Measurements from ENCODE around the gene MYLIP.

MYLIP gene

DNA sequence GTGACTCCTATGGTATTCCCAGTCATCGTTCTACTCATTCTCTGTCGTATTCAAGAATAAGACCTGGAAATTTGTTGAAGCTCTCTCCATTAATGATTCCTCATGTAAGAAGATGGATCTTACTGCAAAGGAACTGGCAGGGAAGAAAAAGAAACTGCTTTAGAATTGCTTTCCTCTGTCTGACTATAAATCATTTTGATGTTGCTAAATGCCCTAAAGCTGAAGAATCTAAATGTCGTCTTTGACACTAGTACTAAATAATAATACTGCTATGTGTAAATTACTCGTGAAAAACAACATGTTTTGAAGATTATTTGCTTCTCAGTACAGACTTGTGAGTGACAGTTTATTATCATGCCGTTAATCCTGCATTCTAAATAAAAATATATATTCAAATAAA, 20.5 kb upstream of the MYLIP start:
- DNase-seq: no peak

- DNase-seq: no peak
These were observed 19.8 kb upstream of the MYLIP start for GRCh38 chr6:16108921-16109658.

- no peak for DNase-seq
These were observed 19.1 kb upstream of the MYLIP start for GRCh38 chr6:16109659-16110305.

GRCh38 chr6:16118825-16119224, 10.1 kb upstream of the MYLIP start:
- no peak for DNase-seq

DNA sequence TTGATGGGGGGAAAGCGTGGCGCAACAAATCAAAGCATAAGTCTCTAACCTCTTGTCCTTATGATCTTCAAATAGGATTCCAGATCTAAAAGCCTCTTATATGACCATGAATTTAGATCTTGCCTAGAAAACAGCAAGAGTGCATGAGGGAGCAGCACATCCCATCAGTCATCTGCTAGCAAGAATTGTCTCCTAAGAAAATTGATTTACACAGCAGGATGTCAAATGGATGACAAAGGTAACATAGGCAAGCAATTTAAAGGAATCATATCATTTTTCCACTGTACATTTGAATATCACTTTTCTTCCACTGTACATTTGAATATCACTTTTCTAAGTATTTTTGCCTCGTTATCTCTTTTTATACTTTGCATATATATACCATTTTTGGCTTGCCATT, 7.5 kb upstream of the MYLIP start:
- no peak for DNase-seq

GRCh38 chr6:16122197-16122596, 6.7 kb upstream of the MYLIP start:
- DNase-seq: peak in 1 of 5 experiments; percentile 30

DNA sequence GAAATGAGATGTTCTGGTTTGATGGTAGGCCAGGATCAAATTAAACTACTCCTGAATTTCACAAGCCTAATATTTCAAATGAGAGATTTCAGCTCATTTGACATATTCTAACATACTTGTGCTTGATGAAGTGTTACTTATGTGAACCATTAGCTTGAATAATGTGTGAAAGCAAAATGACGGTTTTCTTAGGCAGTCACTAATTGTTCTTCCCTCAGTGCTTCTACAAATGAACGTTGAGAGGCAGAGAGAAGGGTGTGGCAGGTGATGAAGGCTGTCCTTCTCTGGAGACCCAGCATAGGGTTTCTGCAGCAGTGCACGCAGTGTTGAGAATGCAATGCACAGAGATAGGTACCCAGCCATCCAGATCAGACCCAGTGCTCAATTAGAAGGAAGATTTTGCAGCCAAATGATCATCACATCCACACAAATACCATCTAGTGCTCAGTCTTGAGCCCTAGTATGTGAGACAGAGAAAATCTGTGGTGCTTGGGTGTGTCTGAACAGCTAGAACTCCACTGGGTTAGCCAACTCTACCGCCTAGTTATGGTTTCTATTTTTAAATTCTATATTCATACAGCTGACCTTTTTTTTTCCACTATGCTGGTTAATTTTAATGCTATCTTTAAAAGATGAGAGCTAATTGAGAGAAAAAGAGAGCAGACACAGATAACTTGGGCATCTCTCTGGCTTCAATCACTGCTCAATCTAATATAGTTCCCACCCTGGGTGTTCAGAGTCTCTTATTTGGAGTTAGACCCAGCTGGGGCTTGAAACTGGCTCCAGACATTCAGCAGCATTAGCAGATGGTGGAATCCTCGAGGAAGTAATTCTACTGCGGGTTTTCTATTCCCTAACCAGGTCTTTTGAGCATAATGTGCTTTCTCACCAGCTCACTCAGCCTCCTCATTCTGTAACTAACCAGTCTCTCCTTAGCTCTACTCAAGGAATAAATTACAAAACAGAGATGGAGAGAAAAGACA, 4.4 kb upstream of the MYLIP start:
- no peak for DNase-seq

DNA sequence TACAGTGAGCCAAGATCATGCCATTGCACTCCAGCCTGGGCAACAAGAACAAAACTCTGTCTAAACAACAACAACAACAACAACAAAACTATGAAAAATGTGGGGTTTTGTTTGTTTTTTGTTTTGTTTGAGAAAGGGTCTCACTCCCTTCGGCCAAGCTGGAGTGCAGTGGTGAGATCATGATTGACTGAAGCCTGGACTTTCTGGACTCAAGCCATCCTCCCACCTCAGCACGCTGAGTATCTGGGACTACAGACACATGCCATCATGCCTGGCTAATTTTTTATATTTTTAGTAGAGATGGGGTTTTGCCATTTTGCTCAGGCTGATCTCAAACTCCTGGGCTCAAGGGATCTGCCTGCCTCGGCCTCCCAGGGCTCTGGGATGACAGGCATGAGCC, 2.8 kb upstream of the MYLIP start:
- no peak for DNase-seq

DNA sequence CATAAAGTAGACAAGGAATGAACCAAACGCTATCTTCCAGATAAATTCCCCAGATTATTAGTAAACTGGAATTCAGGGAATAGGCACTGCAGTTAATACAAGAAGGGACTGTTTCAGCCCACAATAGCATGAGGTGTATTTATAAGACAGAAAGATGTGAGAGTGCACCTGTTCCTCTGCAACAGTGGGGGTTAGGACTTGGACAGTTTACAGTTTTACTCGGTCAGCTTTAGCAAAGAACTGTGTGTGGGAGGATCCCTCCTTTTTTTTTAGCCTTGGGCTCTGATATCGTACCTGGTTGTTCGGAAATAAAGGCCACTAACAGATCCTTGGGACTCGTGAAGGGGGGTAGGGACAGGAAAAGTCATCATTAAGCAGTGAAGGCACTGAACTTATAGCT, 2.0 kb upstream of the MYLIP start:
- DNase-seq: no peak

- no peak for DNase-seq
These were observed 1.4 kb upstream of the MYLIP start for GRCh38 chr6:16127471-16127870.

DNA sequence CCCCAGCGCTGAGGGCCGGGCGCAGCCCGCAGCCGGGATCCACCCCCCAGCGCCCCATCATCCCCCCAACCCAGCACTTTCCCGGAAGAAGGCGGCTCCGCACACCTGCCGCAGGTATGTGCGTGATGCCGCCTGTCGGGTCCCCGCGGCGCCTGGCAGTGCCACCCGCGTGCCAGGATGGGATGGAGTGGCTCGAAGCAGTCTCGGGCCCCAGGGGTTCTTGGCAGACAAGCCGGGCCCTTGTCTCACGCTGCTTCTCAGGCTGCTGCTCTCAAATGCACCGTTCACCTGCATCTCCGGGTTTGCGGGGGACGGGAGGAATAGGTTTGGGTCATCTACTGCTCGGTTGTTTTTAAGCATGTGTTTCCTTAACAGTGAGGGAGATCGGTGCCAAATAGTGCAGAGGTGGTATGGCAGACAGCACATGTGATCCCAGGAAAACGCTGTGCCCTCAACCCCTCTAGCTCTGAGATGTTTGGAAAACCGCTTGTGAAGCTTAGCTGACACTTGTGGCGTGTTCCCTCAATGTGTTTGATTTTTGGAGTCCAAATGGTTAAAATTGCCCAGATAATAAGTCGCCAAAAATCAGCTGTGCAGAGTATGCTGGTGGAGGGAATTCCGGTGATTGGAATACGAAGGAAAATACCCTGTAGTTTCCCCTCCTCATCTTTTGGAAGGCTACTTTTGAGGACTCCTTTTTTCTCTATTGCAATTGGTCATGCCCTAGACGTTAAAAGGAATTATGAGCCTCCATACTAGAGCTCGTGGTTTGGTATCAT, 926 bp downstream of the MYLIP start:
- DNase-seq: peak in 4 of 5 experiments; percentile 30 to 52 (median 42)

DNA sequence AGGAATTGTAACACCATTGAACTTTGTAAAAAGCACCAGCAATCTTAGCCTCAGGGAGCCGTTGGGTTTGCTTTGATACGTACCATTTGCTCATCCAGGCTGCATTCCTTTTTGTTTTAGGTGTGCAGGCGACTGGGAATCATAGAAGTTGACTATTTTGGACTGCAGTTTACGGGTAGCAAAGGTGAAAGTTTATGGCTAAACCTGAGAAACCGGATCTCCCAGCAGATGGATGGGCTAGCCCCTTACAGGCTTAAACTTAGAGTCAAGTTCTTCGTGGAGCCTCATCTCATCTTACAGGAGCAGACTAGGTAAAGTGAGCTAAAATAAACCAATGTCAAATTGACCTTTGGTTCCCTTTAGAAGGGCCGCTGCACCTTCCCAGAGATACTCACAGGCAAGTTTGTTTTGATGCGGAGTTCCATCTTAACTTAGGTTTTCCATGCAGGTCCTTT, 1.6 kb downstream of the MYLIP start:
- DNase-seq: no peak

- peak in 3 of 5 experiments; percentile 22 to 93 (median 72) for DNase-seq
These were observed 2.1 kb downstream of the MYLIP start for GRCh38 chr6:16130932-16131387.

- peak in 1 of 5 experiments; percentile 47 for DNase-seq
These were observed 4.0 kb downstream of the MYLIP start for GRCh38 chr6:16132909-16133308.

- no peak for DNase-seq
These were observed 5.5 kb downstream of the MYLIP start for GRCh38 chr6:16134430-16134829.

DNA sequence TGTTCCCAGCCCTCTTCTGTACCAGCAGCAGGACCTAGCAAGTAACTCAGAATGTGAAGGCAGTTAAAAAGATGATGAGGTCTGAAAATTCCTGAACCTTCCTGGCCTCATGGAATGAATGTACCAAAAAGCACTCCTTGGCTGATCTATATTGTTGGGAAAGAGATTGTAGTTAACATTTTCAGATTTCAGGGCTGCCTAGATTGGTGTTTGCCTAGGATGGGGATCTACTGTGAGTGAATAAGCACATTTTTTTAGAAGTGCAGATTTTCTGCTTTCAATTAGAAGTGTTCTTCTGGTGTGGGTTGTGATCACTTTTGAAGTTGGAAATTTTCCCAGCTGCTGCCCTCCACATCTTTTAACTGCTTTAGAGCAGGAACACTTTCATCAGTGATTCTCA, 6.2 kb downstream of the MYLIP start:
- no peak for DNase-seq

DNA sequence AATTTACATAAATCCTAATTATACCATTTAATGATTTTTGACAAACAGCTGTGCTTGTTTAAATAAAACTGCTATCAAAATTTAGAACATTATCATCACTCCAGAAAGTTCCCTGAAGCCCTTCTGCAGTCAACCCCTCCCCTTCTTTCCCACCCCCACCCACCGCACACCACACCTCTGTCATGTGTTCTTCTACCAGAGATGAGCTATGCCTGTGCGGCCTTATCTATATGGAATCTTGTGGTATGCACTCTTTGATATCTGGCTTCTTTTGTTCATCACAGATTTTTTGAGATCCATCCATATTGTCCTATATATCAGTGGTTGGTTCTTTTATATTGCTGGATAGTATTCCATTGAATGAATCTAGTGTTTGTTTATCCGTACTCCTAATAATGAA, 7.2 kb downstream of the MYLIP start:
- DNase-seq: peak in 3 of 5 experiments; percentile 60 to 88 (median 63)

GRCh38 chr6:16136621-16137450, 8.0 kb downstream of the MYLIP start:
- peak in 4 of 5 experiments; percentile 18 to 61 (median 32) for DNase-seq

DNA sequence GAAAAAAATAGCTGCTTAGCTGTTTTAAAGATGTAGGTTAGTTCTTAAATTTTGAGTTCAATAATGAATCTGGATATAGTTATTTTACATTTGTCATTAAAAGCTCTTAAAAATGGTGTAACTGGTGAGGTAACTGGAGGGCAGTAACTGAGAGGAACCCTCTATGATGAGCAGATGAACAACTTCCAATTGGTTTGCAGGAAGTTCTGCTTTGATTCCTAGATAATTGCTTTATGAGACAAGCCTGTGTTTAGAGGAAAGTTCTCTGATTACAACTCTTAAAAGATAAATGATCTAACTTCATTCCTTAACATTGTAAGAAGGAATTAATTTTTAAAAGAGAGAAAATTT, 8.5 kb downstream of the MYLIP start:
- DNase-seq: no peak

GRCh38 chr6:16139556-16139955, 10.7 kb downstream of the MYLIP start:
- no peak for DNase-seq

- DNase-seq: no peak
These were observed 11.7 kb downstream of the MYLIP start for GRCh38 chr6:16140607-16141006.
